HepG2 (cell line): ENCODE measurements around the gene TAS2R8. TPM values are rescaled to one million over a fixed set of nuclear protein-coding genes. Genes with fewer than 3 reads are reported as not detected.

Experiments used
- ATAC-seq: fragments of 200-7000 bp; cut with Tn5 transposase; 3 replicates; pipeline ENCODE4 v1.9.1; 2020; ENCODE audit warnings: mild to moderate bottlenecking, moderate library complexity
- BruUV-seq: library from RNA; stranded (reverse); fragments of 400-500 nt; replicated peaks from 2 replicates; lab custom pipeline; 2021; lab: Mats Ljungman, UMichigan
- CTCF ChIA-PET: fragments of 300-600 bp; formaldehyde crosslinking; extraction: SDS; loops from one replicate; lab custom pipeline; 2021; ENCODE audit warnings: low total read pairs, inconsistent platforms, low intra/inter-chr PET ratio; lab: Yijun Ruan, JAX
- POLR2A ChIA-PET: fragments of 350-600 bp; sonication (Branson Sonifier 250); formaldehyde crosslinking; loops from one replicate; lab custom pipeline; 2020; ENCODE audit warnings: antibody characterized with exemption, inconsistent platforms; lab: Yijun Ruan, JAX
- DNase-seq: peaks from one replicate; pipeline ENCODE4 v3.0.0-alpha.2; 2015; ENCODE audit warnings: low spot score
- FAIRE-seq: peaks from 3 replicates; lab custom pipeline; 2011; peaks lifted over from hg19 to GRCh38; lab: Jason Lieb, UNC
- H2AFZ ChIP-seq: one replicate; pipeline ENCODE4 v1.6.1; 2011; ENCODE audit warnings: low read length, inconsistent platforms
- H3K27ac ChIP-seq: fragments of 300-600 bp; 3 replicates; pipeline ENCODE4 v1.8.0; 2011; ENCODE audit warnings: mixed run types, mild to moderate bottlenecking, mixed read lengths, low read length, inconsistent platforms; ENCODE audit not compliant: insufficient read depth; ENCODE audit errors: extremely low read length
- H3K27me3 ChIP-seq, 2 experiments: fragments of 200-600 bp in 1 of 2; 2 replicates in 1 of 2; 3 replicates in 1 of 2; pipeline versions ENCODE4 v1.6.0 to v1.8.0; 2011; ENCODE audit warnings: low read length in 2 of 2, mild to moderate bottlenecking in 2 of 2, moderate library complexity in 2 of 2, inconsistent platforms in 1 of 2; ENCODE audit not compliant: insufficient read depth in 2 of 2, control insufficient read depth in 1 of 2
- H3K36me3 ChIP-seq, 2 experiments: fragments of 200-600 bp in 1 of 2; replicated peaks in 1 of 2; 2 replicates in 1 of 2; 3 replicates in 1 of 2; pipeline versions ENCODE4 v1.5.1 to v1.8.0; 2011; ENCODE audit warnings: low read length in 2 of 2, inconsistent platforms in 1 of 2; ENCODE audit not compliant: insufficient read depth in 2 of 2, control insufficient read depth in 1 of 2
- H3K4me1 ChIP-seq: 2 replicates; pipeline ENCODE4 v1.5.1; 2012; ENCODE audit warnings: low read length, inconsistent platforms; ENCODE audit not compliant: insufficient read depth
- H3K4me2 ChIP-seq: 2 replicates; pipeline ENCODE4 v1.6.0; 2011; ENCODE audit warnings: low read depth, low read length, inconsistent platforms
- H3K4me3 ChIP-seq, 3 experiments: fragments of 200-600 bp in 1 of 3; sonication (generic), shearing (Covaris generic) in 1 of 3; replicated peaks in 1 of 3; 2 replicates each; pipeline ENCODE4 v1.5.1; 2011 to 2016; ENCODE audit warnings: low read length in 3 of 3, inconsistent platforms in 2 of 3, low read depth in 2 of 3, mild to moderate bottlenecking in 2 of 3, control low read depth in 1 of 3, mixed read lengths in 1 of 3; ENCODE audit not compliant: insufficient read depth in 1 of 3
- H3K79me2 ChIP-seq: one replicate; pipeline ENCODE4 v1.6.1; 2011; ENCODE audit warnings: low read length, inconsistent platforms; ENCODE audit not compliant: insufficient read depth
- H3K9ac ChIP-seq: 2 replicates; pipeline ENCODE4 v1.6.0; 2011; ENCODE audit warnings: mild to moderate bottlenecking, low read depth, low read length, inconsistent platforms; ENCODE audit not compliant: insufficient read depth
- H3K9me3 ChIP-seq: 2 replicates; pipeline ENCODE4 v1.5.1; 2012; ENCODE audit warnings: mild to moderate bottlenecking, low read length
- H4K20me1 ChIP-seq: 2 replicates; pipeline ENCODE4 v1.6.0; 2011; ENCODE audit warnings: inconsistent platforms, mild to moderate bottlenecking, low read length, moderate library complexity; ENCODE audit not compliant: insufficient read depth
- BHLHE40 ChIP-seq: IDR thresholded peaks from 2 replicates; pipeline ENCODE4 v1.6.1; 2011; ENCODE audit warnings: low read length, improper control_type of control experiment
- BRCA1 ChIP-seq: sonication (generic); formaldehyde crosslinking; IDR thresholded peaks from 2 replicates; pipeline ENCODE4 v1.4.0; 2020; ENCODE audit warnings: missing genetic modification reagents
- FOXO1 ChIP-seq: sonication (generic); formaldehyde crosslinking; IDR thresholded peaks from 2 replicates; pipeline ENCODE4 v1.4.0; 2020; ENCODE audit warnings: missing genetic modification reagents
- HOXA5 ChIP-seq: sonication (generic); formaldehyde crosslinking; IDR thresholded peaks from 2 replicates; pipeline ENCODE4 v1.4.0; 2020; ENCODE audit warnings: missing genetic modification reagents
- SIX4 ChIP-seq: sonication (generic); formaldehyde crosslinking; IDR thresholded peaks from 2 replicates; pipeline ENCODE4 v1.4.0; 2020; ENCODE audit warnings: missing genetic modification reagents
- ZNF282 ChIP-seq: fragments of 450-650 bp; IDR thresholded peaks from 2 replicates; pipeline ENCODE4 v1.6.1; 2018; ENCODE audit not compliant: partially characterized antibody
- ZNF468 ChIP-seq: sonication (generic); formaldehyde crosslinking; IDR thresholded peaks from 2 replicates; pipeline ENCODE4 v1.8.0; 2022; ENCODE audit warnings: mild to moderate bottlenecking, moderate library complexity, missing genetic modification reagents
- ZNF644 ChIP-seq: IDR thresholded peaks from 2 replicates; pipeline ENCODE4 v1.6.1; 2016; ENCODE audit warnings: low read depth
- ZSCAN22 ChIP-seq: sonication (generic); formaldehyde crosslinking; IDR thresholded peaks from 2 replicates; pipeline ENCODE4 v1.4.0; 2020; ENCODE audit warnings: mild to moderate bottlenecking, missing genetic modification reagents
- WGBS: methylation state at CpG from one replicate; pipeline ENCODE4 v1.1.6; 2017; ENCODE audit warnings: low lambda C conversion rate; 5-methylcytosine and 5-hydroxymethylcytosine counted together
- in situ Hi-C: cut with HindIII; loops from 2 replicates; pipeline ENCODE4 v1.10.0; 2017; ENCODE audit warnings: low pct_unique_long_range_greater_than_20kb; ENCODE audit not compliant: extremely low pct_ligation_motif_present
- intact Hi-C: fragments of 100-400 bp; cut with micrococcal nuclease; formaldehyde crosslinking; loops from one replicate; pipeline ENCODE4 v1.10.0; 2022; ENCODE audit not compliant: unreplicated experiment
- polyA plus RNA-seq, 8 experiments: library from polyadenylated mRNA; depleted of rRNA in 3 of 8; stranded (reverse) in 7 of 8; unstranded in 1 of 8; fragments of >200 nt; fragmentation: Illumina TruSeq in 4 of 8; extraction: Trizol in 4 of 8; gene quantifications; 2 replicates each; pipeline versions ENCODE4 v1.2.1 to v1.2.3, GENCODE V29; 2011 to 2016; ENCODE audit warnings: low read depth in 4 of 8, missing spikeins in 1 of 8, mixed read lengths in 1 of 8; ENCODE audit not compliant: insufficient read depth in 1 of 8
- total RNA-seq, 5 experiments: library from RNA; depleted of rRNA; stranded (reverse); fragments of >200 nt; fragmentation: Illumina TruSeq; extraction: Trizol; gene quantifications; 2 replicates each; pipeline ENCODE4 v1.2.3, GENCODE V29; 2016; ENCODE audit warnings: low read depth in 1 of 5
- TF ChIP-seq, protein P1 (sequence below): sonication (generic); formaldehyde crosslinking; IDR thresholded peaks from 2 replicates; pipeline ENCODE4 v1.5.1; 2020; ENCODE audit warnings: missing genetic modification reagents, mild to moderate bottlenecking, borderline replicate concordance
- TF ChIP-seq, protein P2 (sequence below): sonication (generic); formaldehyde crosslinking; IDR thresholded peaks from 2 replicates; pipeline ENCODE4; 2020; ENCODE audit warnings: missing genetic modification reagents, mild to moderate bottlenecking, borderline replicate concordance
- TF ChIP-seq, protein P3 (sequence below): sonication (generic); formaldehyde crosslinking; IDR thresholded peaks from 2 replicates; pipeline ENCODE4 v1.4.0; 2020; ENCODE audit warnings: missing genetic modification reagents
- TF ChIP-seq, protein P4 (sequence below): sonication (generic); formaldehyde crosslinking; IDR thresholded peaks from 2 replicates; pipeline ENCODE4 v1.4.0; 2020; ENCODE audit warnings: mild to moderate bottlenecking, missing genetic modification reagents
- TF ChIP-seq, protein P5 (sequence below): IDR thresholded peaks from 2 replicates; pipeline ENCODE4 v1.6.1; 2016; ENCODE audit warnings: mild to moderate bottlenecking, missing biosample characterization, missing genetic modification reagents
- TF ChIP-seq, protein P6 (sequence below): sonication (generic); formaldehyde crosslinking; IDR thresholded peaks from 2 replicates; pipeline ENCODE4 v1.9.0; 2021; ENCODE audit warnings: missing genetic modification reagents, borderline replicate concordance
- TF ChIP-seq, protein P7 (sequence below): sonication (generic); formaldehyde crosslinking; IDR thresholded peaks from 2 replicates; pipeline ENCODE4 v1.5.1; 2020; ENCODE audit warnings: missing genetic modification reagents, mild to moderate bottlenecking, borderline replicate concordance

Gene TAS2R8
- total and polyA plus RNA-seq, 2 of the 13 experiments (the other 11 are each of a cell fraction or from before 2014, with no cell fraction given): 0.09 TPM; not detected in 1

DNA sequence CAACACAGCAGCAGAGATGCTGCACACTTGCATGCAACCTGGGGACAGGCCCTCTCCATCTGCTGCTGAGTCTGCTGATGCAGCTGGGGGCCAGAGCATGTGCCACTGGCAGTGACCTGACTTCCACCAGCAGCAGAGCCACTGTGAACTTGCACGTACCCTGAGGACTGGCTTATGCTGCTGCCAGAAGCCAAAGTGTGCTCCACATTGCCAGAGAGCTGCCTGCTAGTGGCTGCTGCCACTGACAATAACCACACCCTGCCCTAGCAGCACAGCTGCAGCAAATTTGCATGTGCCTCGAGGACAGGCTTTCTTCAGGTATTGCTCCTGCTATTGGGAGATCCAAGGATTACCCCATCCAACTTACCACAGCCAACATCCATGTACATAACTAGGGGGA is 46.7 kb upstream of the TAS2R8 start:
- Histone ChIP-seq H2AFZ (no peak overlapping the region), H3K27ac (no peak overlapping the region), H3K9ac (no peak overlapping the region), H3K4me2 (no peak overlapping the region), H3K4me3 (no peak overlapping the region), H3K27me3 (no peaks in the 10 kb centered on the region), H3K79me2 (no peaks in the 10 kb centered on the region), H3K36me3 (peaks cover 7 to 19% of the 10 kb centered on the region in 2 experiments), H3K4me1 (no peaks in the 10 kb centered on the region), H3K9me3 (peaks cover 27% of the 10 kb centered on the region)
- ATAC-seq (no peak), DNase-seq (no peak), FAIRE-seq (no peak)
- intact Hi-C loops: no loop called here
- CTCF ChIA-PET: no interaction called here
- POLR2A ChIA-PET: no interaction called here
- in situ Hi-C loops: no loop called here
- BruUV-seq: no TSS peak
- no CpG with 5 or more reads among the region's 2 CpGs for WGBS
- TF ChIP-seq, protein P1, sequence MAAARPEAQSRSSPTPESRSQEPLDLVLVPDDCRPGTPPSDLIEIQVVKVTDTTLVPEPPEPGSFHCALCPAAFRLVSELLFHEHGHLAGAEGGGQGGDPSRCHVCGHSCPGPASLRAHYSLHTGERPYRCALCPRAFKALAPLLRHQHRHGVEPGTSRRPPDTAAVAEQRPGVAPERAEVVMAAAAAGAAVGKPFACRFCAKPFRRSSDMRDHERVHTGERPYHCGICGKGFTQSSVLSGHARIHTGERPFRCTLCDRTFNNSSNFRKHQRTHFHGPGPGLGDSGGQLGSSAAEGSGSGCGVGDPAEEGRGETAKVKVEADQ: no peak
- no peak for TF ChIP-seq ZNF644 (CRISPR knock-in tag)
- TF ChIP-seq, protein P2, sequence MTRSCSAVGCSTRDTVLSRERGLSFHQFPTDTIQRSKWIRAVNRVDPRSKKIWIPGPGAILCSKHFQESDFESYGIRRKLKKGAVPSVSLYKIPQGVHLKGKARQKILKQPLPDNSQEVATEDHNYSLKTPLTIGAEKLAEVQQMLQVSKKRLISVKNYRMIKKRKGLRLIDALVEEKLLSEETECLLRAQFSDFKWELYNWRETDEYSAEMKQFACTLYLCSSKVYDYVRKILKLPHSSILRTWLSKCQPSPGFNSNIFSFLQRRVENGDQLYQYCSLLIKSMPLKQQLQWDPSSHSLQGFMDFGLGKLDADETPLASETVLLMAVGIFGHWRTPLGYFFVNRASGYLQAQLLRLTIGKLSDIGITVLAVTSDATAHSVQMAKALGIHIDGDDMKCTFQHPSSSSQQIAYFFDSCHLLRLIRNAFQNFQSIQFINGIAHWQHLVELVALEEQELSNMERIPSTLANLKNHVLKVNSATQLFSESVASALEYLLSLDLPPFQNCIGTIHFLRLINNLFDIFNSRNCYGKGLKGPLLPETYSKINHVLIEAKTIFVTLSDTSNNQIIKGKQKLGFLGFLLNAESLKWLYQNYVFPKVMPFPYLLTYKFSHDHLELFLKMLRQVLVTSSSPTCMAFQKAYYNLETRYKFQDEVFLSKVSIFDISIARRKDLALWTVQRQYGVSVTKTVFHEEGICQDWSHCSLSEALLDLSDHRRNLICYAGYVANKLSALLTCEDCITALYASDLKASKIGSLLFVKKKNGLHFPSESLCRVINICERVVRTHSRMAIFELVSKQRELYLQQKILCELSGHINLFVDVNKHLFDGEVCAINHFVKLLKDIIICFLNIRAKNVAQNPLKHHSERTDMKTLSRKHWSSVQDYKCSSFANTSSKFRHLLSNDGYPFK (CRISPR knock-in tag): no peak
- no peak for TF ChIP-seq SIX4 (CRISPR knock-in tag)
- TF ChIP-seq ZNF468: no peak
- no peak for TF ChIP-seq HOXA5 (CRISPR knock-in tag)
- TF ChIP-seq, protein P3, sequence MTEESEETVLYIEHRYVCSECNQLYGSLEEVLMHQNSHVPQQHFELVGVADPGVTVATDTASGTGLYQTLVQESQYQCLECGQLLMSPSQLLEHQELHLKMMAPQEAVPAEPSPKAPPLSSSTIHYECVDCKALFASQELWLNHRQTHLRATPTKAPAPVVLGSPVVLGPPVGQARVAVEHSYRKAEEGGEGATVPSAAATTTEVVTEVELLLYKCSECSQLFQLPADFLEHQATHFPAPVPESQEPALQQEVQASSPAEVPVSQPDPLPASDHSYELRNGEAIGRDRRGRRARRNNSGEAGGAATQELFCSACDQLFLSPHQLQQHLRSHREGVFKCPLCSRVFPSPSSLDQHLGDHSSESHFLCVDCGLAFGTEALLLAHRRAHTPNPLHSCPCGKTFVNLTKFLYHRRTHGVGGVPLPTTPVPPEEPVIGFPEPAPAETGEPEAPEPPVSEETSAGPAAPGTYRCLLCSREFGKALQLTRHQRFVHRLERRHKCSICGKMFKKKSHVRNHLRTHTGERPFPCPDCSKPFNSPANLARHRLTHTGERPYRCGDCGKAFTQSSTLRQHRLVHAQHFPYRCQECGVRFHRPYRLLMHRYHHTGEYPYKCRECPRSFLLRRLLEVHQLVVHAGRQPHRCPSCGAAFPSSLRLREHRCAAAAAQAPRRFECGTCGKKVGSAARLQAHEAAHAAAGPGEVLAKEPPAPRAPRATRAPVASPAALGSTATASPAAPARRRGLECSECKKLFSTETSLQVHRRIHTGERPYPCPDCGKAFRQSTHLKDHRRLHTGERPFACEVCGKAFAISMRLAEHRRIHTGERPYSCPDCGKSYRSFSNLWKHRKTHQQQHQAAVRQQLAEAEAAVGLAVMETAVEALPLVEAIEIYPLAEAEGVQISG (CRISPR knock-in tag): no peak
- no peak for TF ChIP-seq BHLHE40
- TF ChIP-seq ZSCAN22 (CRISPR knock-in tag): no peak
- TF ChIP-seq, protein P4, sequence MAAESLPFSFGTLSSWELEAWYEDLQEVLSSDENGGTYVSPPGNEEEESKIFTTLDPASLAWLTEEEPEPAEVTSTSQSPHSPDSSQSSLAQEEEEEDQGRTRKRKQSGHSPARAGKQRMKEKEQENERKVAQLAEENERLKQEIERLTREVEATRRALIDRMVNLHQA: no peak
- no peak for TF ChIP-seq FOXO1
- TF ChIP-seq, protein P5, sequence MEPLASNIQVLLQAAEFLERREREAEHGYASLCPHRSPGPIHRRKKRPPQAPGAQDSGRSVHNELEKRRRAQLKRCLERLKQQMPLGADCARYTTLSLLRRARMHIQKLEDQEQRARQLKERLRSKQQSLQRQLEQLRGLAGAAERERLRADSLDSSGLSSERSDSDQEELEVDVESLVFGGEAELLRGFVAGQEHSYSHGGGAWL (CRISPR knock-in tag): no peak
- TF ChIP-seq, protein P6, sequence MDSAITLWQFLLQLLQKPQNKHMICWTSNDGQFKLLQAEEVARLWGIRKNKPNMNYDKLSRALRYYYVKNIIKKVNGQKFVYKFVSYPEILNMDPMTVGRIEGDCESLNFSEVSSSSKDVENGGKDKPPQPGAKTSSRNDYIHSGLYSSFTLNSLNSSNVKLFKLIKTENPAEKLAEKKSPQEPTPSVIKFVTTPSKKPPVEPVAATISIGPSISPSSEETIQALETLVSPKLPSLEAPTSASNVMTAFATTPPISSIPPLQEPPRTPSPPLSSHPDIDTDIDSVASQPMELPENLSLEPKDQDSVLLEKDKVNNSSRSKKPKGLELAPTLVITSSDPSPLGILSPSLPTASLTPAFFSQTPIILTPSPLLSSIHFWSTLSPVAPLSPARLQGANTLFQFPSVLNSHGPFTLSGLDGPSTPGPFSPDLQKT: no peak
- TF ChIP-seq ZNF282: no peak
- TF ChIP-seq, protein P7, sequence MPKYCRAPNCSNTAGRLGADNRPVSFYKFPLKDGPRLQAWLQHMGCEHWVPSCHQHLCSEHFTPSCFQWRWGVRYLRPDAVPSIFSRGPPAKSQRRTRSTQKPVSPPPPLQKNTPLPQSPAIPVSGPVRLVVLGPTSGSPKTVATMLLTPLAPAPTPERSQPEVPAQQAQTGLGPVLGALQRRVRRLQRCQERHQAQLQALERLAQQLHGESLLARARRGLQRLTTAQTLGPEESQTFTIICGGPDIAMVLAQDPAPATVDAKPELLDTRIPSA (CRISPR knock-in tag): no peak
- no peak for TF ChIP-seq BRCA1 (CRISPR knock-in tag)
- TF ChIP-seq, all 625 proteins: peak for 0
- H4K20me1 ChIP-seq: no peaks in the 10 kb centered on the region
